HFFc6 (cell line): ENCODE data around the gene OSBPL10. TPM values are rescaled to one million over a fixed set of nuclear protein-coding genes. Genes with fewer than 3 reads are reported as not detected.
"Not testable (repeated sequence)": the region's sequence is repeated elsewhere in the genome, so short reads cannot be mapped to it uniquely, and the experiment has no call there.

Experiments used
- DNase-seq: peaks from one replicate; pipeline ENCODE4 v3.0.0-alpha.2; 2018
- H3K27ac Mint-ChIP-seq: 2 replicates; pipeline ENCODE4 v1.8.0; 2020; ENCODE audit warnings: mild to moderate bottlenecking, mixed read lengths
- H3K27me3 Mint-ChIP-seq: 2 replicates; pipeline ENCODE4 v1.8.0; 2021; ENCODE audit warnings: mild to moderate bottlenecking, moderate library complexity, mixed read lengths; ENCODE audit not compliant: insufficient read depth
- H3K36me3 Mint-ChIP-seq: 2 replicates; pipeline ENCODE4 v1.8.0; 2021; ENCODE audit warnings: low read depth, mixed read lengths
- H3K4me1 Mint-ChIP-seq: 2 replicates; pipeline ENCODE4 v1.8.0; 2020; ENCODE audit warnings: low read depth, mixed read lengths
- H3K4me3 Mint-ChIP-seq: 2 replicates; pipeline ENCODE4 v1.8.0; 2020; ENCODE audit warnings: mild to moderate bottlenecking, moderate library complexity, mixed read lengths
- H3K9me3 Mint-ChIP-seq: 2 replicates; pipeline ENCODE4 v1.8.0; 2020; ENCODE audit warnings: mild to moderate bottlenecking, mixed read lengths
- total RNA-seq, 6 experiments: library from RNA; stranded (reverse); fragmentation: NEBNext Ultra II Directional; extraction: Animal tissue kit (Norgen Biotek cat#: 25700); gene quantifications; 2 replicates in 1 of 6; 3 replicates in 5 of 6; pipeline ENCODE4 v1.2.3, GENCODE V29; 2021
- TF ChIP-seq, protein P1 (sequence below): fragments of 200-600 bp; sonication (generic); IDR thresholded peaks from 2 replicates; pipeline ENCODE4 v1.5.0; 2021; ENCODE audit warnings: antibody characterized with exemption, mild to moderate bottlenecking

Gene OSBPL10
- total RNA-seq, 6 experiments from 2014 or later: 7.3 to 8.9 (median 8.6) TPM

GRCh38 chr3:31692751-31693150, 288.3 kb downstream of the OSBPL10 start:
- Mint-ChIP-seq H3K4me1 (no peaks in the 10 kb centered on the region), H3K9me3 (no peaks in the 10 kb centered on the region), H3K27me3 (no peaks in the 10 kb centered on the region), H3K36me3 (0 out of 2 replicates have a peak, but pooled peaks cover 6% of the 10 kb centered on the region), H3K27ac (no peak overlapping the region), H3K4me3 (no peak overlapping the region)
- no peak for DNase-seq
- TF ChIP-seq, protein P1, sequence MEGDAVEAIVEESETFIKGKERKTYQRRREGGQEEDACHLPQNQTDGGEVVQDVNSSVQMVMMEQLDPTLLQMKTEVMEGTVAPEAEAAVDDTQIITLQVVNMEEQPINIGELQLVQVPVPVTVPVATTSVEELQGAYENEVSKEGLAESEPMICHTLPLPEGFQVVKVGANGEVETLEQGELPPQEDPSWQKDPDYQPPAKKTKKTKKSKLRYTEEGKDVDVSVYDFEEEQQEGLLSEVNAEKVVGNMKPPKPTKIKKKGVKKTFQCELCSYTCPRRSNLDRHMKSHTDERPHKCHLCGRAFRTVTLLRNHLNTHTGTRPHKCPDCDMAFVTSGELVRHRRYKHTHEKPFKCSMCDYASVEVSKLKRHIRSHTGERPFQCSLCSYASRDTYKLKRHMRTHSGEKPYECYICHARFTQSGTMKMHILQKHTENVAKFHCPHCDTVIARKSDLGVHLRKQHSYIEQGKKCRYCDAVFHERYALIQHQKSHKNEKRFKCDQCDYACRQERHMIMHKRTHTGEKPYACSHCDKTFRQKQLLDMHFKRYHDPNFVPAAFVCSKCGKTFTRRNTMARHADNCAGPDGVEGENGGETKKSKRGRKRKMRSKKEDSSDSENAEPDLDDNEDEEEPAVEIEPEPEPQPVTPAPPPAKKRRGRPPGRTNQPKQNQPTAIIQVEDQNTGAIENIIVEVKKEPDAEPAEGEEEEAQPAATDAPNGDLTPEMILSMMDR: no peak

DNA sequence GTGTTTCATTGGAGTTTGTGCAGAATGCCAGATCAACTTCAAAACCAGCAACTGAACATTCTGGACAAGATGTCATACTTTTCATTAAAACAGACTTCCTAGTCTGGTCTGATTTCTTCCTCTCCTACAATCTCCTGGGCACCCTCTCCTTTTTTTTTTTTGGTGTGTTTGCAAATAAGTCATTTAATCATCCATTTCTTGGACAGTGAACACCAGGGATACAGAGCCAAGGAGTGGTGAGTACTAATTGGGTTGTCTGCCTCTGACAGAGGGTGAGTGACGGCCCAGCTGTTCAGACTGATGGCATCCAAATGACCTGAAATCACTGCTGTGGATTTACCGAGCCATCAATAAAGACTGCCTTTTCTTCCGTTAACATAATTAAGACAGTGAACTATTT, 290.3 kb downstream of the OSBPL10 start:
- no peak for DNase-seq
- TF ChIP-seq, protein P1: no peak
- no peaks in the 10 kb centered on the region for H3K9me3 Mint-ChIP-seq
- H3K36me3 Mint-ChIP-seq: 0 out of 2 replicates have a peak, but pooled peaks cover 6% of the 10 kb centered on the region
- H3K27me3 Mint-ChIP-seq: no peaks in the 10 kb centered on the region
- H3K4me3 Mint-ChIP-seq: no peak overlapping the region
- no peaks in the 10 kb centered on the region for H3K4me1 Mint-ChIP-seq
- no peak overlapping the region for H3K27ac Mint-ChIP-seq

GRCh38 chr3:31689523-31689922, 291.5 kb downstream of the OSBPL10 start:
- not testable (repeated sequence) for H3K36me3 Mint-ChIP-seq, H3K4me1 Mint-ChIP-seq, H3K27ac Mint-ChIP-seq, H3K27me3 Mint-ChIP-seq, H3K4me3 Mint-ChIP-seq, DNase-seq, H3K9me3 Mint-ChIP-seq

GRCh38 chr3:31688984-31689383, 292.1 kb downstream of the OSBPL10 start:
- Mint-ChIP-seq H3K27ac (no peak overlapping the region), H3K9me3 (no peaks in the 10 kb centered on the region), H3K4me3 (no peak overlapping the region), H3K36me3 (0 out of 2 replicates have a peak, but pooled peaks cover 6% of the 10 kb centered on the region), H3K4me1 (no peaks in the 10 kb centered on the region), H3K27me3 (peaks cover under 1% of the 10 kb centered on the region; the same call in 1 of the 2 replicates)
- TF ChIP-seq, protein P1: no peak
- no peak for DNase-seq

DNA sequence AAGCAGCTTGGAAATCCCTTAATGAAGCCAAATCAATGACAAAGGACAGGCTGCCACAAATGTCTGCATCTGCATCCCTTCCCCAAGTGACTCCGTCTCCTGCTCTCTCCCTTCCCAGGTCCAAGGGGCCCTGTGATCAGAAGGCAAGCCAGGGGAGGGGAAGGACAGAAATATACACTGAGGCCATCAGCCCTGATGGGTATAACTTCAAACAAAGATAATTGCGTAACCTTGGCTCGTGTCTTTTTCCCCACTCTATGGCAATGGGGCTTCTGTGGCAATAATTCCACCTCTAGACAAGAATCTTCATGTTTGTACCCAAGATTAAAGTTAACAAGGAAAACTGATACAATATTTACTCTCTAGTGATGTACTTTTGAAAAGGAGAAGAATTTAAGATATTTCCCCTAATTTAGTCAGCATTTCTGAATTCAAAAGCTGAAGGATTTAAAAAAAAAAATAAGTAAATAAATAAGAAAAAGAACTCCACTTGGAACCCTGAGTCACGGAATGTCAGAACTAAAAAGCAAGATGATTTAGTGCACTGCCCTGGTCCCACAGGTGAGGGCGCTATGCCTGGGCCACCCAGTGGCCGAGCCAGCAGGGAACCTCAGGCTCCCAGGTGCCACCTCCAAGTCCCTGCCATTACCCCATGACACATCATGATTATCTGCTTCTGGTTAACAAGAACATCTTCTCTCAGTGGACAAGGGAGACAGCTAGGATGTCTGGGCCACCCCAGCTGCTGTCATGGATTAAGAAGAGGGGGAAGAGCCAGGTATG, 293.9 kb downstream of the OSBPL10 start:
- TF ChIP-seq, protein P1: peak; percentile 42; the same call in 1 of the 2 replicates
- Mint-ChIP-seq H3K27ac (no peak overlapping the region), H3K9me3 (no peaks in the 10 kb centered on the region), H3K36me3 (peaks cover 9% of the 10 kb centered on the region; the same call in 1 of the 2 replicates), H3K27me3 (peaks cover 5% of the 10 kb centered on the region; the same call in 1 of the 2 replicates), H3K4me1 (no peaks in the 10 kb centered on the region), H3K4me3 (no peak overlapping the region)
- DNase-seq: no peak
